ENCODE results near the gene NPFF. TPM values are rescaled to one million over a fixed set of nuclear protein-coding genes. Genes with fewer than 3 reads are reported as not detected.

Gene NPFF
- polyA plus RNA-seq, 1 experiment: not detected

DNA sequence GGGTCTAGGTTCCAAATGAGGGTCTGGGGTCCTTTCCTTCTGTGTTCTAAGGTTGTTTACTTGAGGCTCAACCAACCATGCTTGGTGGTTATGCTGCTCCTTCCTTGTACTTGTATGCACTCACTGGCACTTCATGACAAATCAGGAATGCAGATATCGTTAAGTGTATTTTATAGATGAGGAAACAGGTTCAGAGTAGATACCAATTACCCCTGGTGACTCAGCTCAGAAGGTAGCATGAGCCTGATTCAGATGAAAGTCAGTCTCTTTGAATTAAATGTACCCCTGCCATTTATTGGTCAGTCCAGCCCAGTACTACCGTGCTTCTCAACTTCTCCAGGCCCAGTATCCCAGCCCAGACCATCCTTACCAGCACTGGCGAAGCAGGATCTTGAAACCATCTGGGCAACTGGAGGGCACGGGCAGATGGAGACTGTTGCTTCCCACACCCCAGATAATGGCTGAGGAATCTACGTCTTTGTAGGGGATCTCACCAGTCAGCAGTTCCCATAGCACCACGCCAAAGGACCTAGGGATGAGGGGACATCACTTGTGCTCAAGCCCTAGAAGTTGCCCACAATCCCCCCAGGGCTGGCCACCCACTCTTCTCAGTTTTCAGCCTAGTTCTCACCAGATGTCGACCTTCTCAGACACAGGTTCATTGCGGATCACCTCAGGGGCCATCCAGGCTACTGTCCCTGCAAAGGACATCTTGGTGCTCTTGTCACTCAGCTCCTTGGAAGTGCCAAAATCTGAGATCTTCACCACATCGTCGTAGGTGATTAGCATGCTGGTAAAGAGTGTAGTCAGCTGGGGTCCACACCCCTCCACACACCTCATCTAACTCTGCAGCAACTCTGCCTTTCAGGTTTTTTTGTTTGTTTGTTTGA lies 22.4 kb downstream of the NPFF start:
- DNase-seq (ENCODE audit: low read depth, low spot score): no peak
- no peak overlapping the region for H3K4me3 ChIP-seq (ENCODE audit: low read depth, low read length)
- no peak overlapping the region for H3K27ac ChIP-seq (ENCODE audit: low read depth, low read length)
- ChIA-PET CTCF (no interaction called here), POLR2A (no interaction called here)
- no peaks in the 10 kb centered on the region for H3K9me3 ChIP-seq (ENCODE audit: control insufficient read depth, insufficient read depth, low read length)
- H3K27me3 ChIP-seq (ENCODE audit: control insufficient read depth, insufficient read depth, low read length): no peaks in the 10 kb centered on the region
- TF ChIP-seq, protein P1, sequence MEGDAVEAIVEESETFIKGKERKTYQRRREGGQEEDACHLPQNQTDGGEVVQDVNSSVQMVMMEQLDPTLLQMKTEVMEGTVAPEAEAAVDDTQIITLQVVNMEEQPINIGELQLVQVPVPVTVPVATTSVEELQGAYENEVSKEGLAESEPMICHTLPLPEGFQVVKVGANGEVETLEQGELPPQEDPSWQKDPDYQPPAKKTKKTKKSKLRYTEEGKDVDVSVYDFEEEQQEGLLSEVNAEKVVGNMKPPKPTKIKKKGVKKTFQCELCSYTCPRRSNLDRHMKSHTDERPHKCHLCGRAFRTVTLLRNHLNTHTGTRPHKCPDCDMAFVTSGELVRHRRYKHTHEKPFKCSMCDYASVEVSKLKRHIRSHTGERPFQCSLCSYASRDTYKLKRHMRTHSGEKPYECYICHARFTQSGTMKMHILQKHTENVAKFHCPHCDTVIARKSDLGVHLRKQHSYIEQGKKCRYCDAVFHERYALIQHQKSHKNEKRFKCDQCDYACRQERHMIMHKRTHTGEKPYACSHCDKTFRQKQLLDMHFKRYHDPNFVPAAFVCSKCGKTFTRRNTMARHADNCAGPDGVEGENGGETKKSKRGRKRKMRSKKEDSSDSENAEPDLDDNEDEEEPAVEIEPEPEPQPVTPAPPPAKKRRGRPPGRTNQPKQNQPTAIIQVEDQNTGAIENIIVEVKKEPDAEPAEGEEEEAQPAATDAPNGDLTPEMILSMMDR (IDR thresholded peaks at IDR 0.05; ENCODE audit: low read depth, low read length): no peak

DNA sequence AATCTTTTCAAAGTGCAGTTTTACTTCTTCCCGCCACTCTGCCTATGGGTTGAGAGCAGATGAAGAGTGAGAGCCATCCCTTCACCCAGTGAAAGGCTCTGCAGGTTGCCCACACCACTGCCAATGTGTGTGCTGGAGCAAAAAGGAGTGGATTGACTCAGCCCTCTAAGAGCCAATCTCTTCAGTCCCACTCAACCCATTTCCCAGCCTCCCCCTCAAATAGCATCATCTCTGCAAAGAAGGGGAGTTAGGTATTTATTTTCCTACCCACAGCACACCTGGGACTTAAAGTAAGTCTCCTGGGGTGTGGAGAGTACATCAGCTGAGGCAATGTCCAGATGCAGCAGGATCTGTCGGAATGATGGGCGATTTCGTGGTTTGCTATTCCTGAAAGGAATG lies 23.3 kb downstream of the NPFF start:
- H3K4me3 ChIP-seq (ENCODE audit: low read depth, low read length): no peak overlapping the region
- ChIA-PET POLR2A (interaction anchor here (1.0 to 6.2 kb wide), 2 partner anchors 16 to 25 kb away, joined by 3 to 50 read pairs; partner anchors contain the start of genes MAP3K12 and TARBP2), CTCF (interaction anchor here (1.0 kb wide), 1 partner anchor 132 kb away, joined by 4 read pairs; no protein-coding TSS in a partner anchor)
- H3K27me3 ChIP-seq (ENCODE audit: control insufficient read depth, insufficient read depth, low read length): no peaks in the 10 kb centered on the region
- DNase-seq (ENCODE audit: low read depth, low spot score): no peak
- TF ChIP-seq, protein P1 (IDR thresholded peaks at IDR 0.05; ENCODE audit: low read depth, low read length): no peak
- no peaks in the 10 kb centered on the region for H3K9me3 ChIP-seq (ENCODE audit: control insufficient read depth, insufficient read depth, low read length)
- H3K27ac ChIP-seq (ENCODE audit: low read depth, low read length): no peak overlapping the region

DNA sequence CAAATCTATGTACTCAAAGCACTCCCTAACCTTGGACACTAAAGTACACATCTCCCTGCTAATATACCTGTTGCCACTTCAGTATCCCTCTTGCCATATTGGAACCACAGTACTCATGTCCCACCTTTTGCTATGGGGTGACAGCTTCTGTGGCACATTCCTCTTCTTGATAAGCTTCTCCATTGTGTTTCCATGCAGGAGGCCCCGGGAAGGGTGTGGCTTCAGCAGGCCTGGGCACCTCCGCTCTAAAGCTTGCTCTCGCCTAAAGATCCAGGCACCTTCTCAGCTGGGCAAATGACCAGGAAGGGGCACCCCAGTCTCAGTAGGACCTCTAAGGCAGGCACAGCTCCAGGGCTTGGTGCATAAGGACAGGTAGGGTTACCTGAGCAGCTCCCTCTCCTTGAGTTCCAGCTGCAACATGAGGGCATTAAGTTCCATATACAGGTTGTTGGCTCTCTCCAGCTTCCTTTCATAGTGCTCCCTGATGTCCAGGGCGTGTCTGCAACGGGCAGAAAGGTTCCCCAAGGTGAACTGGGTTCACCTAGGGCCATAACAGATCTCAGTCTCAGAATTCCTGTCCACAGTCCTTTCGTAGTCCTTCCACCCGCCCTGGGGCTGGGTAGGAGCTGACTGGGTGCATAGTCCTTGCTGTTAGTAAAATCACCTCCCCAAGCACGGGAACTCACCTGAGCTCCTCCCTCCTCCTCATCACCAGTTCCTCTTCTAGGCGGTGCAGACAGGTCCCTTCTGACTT lies 23.9 kb downstream of the NPFF start:
- H3K27me3 ChIP-seq (ENCODE audit: control insufficient read depth, insufficient read depth, low read length): no peaks in the 10 kb centered on the region
- ChIA-PET POLR2A (interaction anchor here (1.0 to 6.2 kb wide), 3 partner anchors 9 to 26 kb away, joined by 3 to 50 read pairs (median 4); partner anchors contain the start of genes MAP3K12 and TARBP2), CTCF (interaction anchor here (0.7 to 1.0 kb wide), 2 partner anchors 50 to 131 kb away, joined by 4 to 5 read pairs; no protein-coding TSS in a partner anchor)
- peak overlapping the region; percentile 21 for H3K27ac ChIP-seq (ENCODE audit: low read depth, low read length)
- H3K4me3 ChIP-seq (ENCODE audit: low read depth, low read length): no peak overlapping the region
- TF ChIP-seq, protein P1 (IDR thresholded peaks at IDR 0.05; ENCODE audit: low read depth, low read length): no peak
- no peak for DNase-seq (ENCODE audit: low read depth, low spot score)
- no peaks in the 10 kb centered on the region for H3K9me3 ChIP-seq (ENCODE audit: control insufficient read depth, insufficient read depth, low read length)

DNA sequence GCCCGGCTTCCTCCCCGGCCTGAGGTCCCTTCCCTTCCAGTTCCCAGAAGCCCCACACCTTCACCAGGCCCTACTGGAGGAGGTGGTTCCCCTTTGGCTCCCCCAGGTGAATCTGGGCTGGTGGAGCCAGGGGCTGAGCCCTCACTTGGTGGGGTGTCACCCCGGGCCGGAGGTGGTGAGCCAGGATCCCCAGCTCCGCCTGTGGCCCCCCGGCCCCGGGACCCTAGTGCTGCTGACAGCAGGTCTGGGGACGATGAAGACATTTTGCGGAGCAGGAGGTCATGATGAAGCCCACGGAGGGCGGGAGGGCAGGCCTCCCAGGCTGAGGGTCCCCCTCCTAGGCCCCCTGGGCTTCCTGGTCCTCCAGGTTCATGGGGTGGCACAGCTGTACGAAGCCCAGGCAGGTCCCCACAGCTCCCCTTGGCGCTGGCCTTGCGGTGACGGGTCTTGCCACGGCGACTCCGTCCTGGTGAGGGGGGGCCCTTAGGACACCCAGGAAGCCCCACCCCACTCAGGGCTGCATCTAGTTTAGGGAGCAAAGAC lies 24.6 kb downstream of the NPFF start:
- TF ChIP-seq, protein P1 (IDR thresholded peaks at IDR 0.05; ENCODE audit: low read depth, low read length): no peak
- CTCF ChIA-PET: interaction anchor here (0.7 to 1.5 kb wide), 3 partner anchors 50 to 161 kb away, joined by 3 to 7 read pairs (median 5); partner anchors contain the start of gene AAAS
- DNase-seq (ENCODE audit: low read depth, low spot score): no peak
- H3K4me3 ChIP-seq (ENCODE audit: low read depth, low read length): no peak overlapping the region
- H3K9me3 ChIP-seq (ENCODE audit: control insufficient read depth, insufficient read depth, low read length): no peaks in the 10 kb centered on the region
- H3K27ac ChIP-seq (ENCODE audit: low read depth, low read length): peak overlapping the region; percentile 52
- H3K27me3 ChIP-seq (ENCODE audit: control insufficient read depth, insufficient read depth, low read length): no peaks in the 10 kb centered on the region
- POLR2A ChIA-PET: interaction anchor here (0.8 to 6.2 kb wide), 7 partner anchors 8 to 26 kb away, joined by 3 to 50 read pairs (median 7); partner anchors contain the start of genes MAP3K12 and TARBP2
